HG03039 (cell line): Measurements from ENCODE around the gene RAC2.

Experiments
- ATAC-seq: cut with Tn5 transposase; IDR thresholded peaks from one replicate; pipeline ENCODE4 v1.9.1; 2021; ENCODE audit warnings: mild to moderate bottlenecking, moderate library complexity; ENCODE audit not compliant: unreplicated experiment

The RAC2 gene

DNA sequence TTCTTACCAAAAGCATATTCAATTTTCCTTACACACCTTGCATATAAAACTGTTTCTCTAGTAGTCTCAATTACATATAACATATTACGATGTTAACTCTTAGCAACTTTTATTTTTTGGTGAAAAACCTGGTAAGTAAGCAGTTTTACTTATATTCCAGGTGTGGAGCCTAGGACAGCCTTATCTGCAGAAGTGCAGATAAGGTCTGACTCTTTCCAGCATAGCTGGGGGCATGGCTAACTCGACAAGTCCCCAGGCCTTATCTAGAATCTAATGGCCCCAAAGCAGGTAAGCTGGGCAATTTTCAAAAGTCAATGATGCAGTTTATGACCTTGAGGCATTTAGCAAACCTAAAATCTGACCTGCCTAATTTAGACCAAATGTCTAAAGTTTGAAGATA lies 51.9 kb downstream of the RAC2 start:
- ATAC-seq: no peak

DNA sequence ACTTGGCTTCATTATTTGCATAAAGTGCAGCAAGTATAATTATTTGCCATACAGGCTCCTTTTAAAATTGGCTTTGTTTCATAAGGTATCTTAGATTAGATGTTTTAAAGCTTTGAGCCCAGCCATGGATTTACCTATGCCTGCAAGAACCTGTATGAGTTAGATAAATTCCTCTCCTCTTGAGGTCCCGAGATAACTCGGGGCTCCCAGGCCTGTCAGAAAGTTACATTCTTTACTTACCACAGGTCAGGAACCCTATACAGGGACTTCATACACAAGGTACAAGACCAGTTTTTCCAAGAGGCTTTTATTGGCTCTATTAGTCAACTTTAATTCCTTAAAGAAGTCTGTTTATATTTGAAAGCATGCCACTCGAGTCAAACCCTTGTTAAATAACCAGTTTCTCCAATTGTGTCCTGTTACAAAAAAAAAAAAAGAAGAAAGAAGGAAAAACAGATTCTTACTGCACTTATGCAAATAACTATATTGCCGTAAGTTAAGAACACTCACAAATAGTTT lies 53.7 kb downstream of the RAC2 start:
- no peak for ATAC-seq

DNA sequence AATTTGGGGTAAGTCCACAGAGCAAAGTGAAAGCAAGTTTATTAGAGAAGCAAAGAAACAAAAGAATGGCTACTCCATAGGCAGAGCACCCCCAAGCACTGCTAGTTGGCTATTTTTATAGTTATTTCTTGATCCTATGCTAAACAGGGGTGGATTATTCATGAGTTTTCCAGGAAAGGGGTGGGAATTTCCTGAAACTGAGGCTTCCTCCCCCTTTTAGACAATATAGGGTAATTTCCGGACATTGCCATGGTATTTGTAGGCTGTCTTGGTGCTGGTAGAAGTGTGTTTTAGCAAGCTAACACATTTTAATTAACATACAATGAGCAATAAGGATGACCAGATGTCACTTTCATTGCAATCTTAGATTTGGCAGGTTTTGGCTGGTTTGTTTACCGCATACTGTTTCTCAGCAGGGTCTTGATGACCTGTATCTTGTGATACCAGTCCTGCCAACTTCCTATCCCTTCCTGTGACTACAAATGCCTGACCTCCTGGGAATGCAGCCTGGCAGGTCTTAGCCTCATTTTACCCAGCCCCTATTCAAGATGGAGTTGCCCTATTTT lies 55.1 kb downstream of the RAC2 start:
- no peak for ATAC-seq

DNA sequence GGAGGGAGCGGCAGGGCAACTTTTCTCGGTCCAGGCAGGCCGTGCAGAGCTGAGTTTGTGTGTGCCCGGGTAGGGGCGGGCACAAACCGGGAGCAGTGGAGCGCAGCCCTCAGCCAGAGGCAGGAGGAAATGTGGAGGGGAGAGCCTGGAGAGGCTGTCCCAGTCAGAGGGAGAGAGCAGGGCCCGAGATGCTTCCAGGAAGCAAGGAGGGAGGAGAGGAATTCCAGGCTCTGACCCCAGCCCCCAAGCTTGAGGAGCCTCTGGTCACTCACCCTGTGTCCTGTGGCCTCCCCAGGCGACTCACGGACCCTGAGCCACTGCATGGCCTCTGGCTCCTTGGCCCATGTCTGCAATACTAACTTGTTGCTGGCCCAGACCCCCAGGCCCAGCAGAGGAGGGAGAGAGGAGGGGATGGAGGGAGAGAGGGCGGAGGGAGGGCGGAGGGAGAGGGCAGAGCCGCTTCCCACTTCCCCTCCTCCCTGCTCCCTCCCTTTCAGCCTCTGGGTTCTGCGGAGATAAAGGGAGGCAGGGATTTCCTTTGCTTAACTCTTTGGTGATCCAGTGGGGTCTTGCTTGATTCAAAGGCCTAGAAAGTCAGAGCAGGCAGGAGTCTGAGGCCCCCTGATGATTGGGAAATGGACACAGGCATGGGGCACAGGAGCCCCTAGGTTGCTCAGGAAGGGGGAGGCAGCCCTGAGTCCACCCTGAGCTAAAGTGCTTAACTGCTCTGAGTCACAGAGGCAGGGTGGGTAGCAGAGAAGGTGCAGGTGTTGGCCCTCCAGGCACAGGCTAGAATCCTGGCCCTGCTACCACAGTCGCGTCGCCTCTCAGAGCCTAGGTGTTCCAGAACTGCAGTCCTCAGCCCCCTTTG lies 55.9 kb downstream of the RAC2 start, which contains the start of gene C1QTNF6:
Gene C1QTNF6 (minus strand): TSS at position 357 of the 871 bp plus-strand sequence. CDS start 34 bp downstream, at position 323.
- no peak for ATAC-seq

- ATAC-seq: no peak
Observed at GRCh38 chr22:37187552-37187890, 56.5 kb downstream of the RAC2 start.

- no peak for ATAC-seq
Observed at GRCh38 chr22:37186997-37187522, 57.0 kb downstream of the RAC2 start.

DNA sequence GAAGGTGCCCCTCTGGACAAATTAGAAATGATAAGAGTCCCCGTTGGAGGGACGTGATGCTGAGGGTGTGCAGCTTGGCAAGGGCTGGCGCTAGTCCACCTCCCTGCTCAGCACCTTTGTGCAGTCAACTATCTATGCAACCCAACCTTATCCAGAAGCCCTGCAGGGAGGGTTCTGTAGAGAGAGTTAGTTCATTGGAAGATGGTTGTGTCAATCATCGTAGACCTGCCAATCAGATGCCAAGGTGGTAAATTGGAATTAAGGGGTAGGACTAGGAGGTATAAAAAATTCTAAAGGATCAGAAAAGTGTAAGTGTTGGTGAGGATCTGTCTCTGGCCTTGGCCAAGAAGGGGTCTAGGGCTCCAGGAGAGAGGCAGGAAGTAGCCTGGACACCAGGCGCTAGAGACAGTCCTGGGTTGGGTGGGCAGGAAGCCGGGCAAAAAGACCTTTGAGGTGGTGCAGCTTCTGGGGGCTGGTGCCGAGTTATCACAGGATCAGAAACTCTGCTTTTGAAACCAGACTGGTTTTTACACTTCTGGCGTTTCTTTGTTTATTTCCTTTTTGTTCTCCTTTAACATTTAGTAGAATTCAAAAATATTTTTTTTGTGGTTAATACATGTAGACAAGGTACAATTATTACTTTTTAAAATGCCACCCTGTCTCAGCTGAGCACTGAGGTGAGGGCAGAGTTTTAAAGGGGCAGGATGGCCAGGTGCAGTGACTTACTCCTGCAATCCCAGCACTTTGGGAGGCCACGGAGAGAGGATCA lies 57.7 kb downstream of the RAC2 start:
- ATAC-seq: no peak

- ATAC-seq: no peak
Observed at GRCh38 chr22:37185646-37186227, 58.3 kb downstream of the RAC2 start.

GRCh38 chr22:37184816-37185541 lies 59.1 kb downstream of the RAC2 start:
- no peak for ATAC-seq

DNA sequence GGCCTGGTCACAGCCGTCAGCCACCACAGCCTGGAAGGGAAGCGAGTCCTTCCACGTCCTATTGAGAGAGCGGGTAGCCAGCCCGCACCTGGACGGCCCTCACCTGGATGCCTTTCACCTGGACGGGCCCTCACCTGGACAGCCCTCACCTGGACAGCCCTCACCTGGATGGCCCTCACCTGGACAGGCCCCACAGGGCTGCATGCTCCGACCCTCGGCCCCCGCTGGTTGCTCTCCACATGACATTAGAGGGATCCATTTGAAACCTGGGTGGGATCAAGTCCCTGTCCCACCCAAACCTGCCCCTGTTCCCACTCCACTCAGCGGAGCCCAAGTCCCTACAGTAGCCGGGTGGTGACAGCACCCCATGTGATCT lies 59.7 kb downstream of the RAC2 start:
- ATAC-seq: no peak

DNA sequence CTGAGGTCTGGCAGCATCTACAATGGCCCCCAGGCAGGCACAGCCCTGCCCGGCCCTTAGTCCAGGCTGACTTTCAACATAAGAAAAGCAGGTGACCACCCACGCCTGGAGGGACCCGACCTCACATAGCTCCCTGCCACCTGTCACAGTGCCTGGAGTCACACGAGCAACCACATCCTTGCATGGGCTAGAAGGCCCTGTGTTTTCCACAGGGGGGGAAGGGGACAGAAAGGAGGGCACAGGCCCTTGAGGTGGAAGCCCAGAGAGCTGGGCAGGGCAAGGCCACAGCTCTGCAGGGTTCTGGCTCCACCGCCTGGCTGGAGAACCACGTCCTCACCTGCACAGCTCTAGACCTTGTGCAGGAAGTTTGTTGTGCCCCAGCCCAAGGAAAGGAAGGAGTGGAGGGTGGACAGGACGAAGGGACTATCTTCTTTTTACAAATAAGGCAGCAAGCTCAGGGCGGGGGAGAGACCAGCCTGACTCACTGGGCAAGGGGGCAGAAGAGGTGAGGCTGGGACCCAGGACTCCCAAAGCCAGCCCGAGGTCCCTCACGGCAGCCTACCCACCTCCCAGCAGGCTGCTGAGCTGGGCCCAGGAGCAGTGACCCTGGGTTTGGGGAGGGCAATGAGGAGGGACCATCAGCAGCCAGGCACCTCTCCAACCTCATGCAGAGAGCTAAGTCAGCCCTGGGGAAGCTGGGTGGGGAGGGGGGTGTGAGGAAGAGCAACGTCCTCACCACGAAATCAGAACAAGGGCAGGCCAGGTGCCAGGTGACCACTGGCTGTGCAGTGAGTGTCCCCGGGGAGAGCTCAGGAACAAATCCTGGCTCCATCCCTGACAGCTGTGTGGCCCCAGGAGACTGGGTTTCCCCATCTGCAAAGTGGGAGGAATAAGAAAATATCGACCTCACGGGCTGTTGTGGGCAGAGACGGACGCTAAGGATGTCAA lies 60.4 kb downstream of the RAC2 start:
- ATAC-seq: no peak

DNA sequence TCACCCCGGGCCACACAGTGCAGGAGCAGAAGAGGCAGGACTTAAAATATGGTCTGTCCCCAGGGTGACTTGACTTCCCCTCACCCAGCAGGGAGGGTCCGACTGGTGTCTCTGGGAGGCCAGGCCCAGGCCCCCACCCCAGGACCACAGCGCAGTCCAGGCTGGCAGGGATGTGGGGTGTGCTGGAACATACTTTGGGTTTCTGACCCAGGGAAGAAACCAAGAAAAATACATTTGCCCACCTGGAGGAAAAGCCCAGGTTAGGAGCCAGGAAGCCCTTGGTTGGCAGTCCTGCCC lies 61.2 kb downstream of the RAC2 start:
- ATAC-seq: no peak

DNA sequence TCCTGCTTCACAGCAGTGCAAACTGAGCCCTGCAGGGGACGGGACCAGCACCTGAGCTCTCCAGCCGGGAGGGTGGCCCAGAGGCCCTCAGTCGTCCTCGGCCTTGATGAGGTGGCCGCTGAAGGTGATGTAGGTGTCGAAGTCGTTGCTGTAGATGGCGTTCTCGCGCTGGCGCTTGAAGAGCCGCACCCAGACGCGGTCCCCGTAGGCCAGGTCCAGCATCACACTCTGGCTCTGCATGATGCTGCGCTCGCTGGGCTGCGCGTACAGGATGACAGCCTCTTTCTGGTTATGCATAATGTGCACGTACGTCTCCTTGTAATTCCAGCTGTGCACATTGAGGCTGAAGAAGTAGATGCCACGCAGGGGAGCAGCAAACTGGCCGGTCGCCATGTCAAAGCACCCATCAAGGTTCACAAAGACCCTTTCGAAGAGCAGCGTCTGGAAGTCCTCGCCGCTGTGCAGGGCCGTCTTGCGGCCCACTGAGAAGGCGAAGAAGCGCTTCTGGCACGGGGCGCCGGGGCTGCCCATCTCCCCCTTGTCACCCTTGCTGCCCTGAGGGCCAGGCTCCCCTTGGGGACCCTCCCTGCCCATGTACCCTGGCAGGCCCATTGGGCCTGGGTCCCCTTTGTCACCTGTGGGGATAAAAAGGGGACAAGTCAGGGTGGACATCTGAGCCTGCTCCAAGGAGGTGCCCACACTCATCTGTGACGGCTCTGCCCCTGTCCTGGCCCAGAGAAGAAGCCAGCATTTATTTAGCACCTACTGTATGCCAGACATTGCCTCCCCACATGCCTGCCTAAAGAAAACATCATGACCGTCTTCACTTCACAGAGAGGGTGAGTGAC lies 61.7 kb downstream of the RAC2 start:
- no peak for ATAC-seq

- no peak for ATAC-seq
Observed at GRCh38 chr22:37181681-37182080, 62.4 kb downstream of the RAC2 start.

- no peak for ATAC-seq
Observed at GRCh38 chr22:37180531-37181231, 63.4 kb downstream of the RAC2 start.

DNA sequence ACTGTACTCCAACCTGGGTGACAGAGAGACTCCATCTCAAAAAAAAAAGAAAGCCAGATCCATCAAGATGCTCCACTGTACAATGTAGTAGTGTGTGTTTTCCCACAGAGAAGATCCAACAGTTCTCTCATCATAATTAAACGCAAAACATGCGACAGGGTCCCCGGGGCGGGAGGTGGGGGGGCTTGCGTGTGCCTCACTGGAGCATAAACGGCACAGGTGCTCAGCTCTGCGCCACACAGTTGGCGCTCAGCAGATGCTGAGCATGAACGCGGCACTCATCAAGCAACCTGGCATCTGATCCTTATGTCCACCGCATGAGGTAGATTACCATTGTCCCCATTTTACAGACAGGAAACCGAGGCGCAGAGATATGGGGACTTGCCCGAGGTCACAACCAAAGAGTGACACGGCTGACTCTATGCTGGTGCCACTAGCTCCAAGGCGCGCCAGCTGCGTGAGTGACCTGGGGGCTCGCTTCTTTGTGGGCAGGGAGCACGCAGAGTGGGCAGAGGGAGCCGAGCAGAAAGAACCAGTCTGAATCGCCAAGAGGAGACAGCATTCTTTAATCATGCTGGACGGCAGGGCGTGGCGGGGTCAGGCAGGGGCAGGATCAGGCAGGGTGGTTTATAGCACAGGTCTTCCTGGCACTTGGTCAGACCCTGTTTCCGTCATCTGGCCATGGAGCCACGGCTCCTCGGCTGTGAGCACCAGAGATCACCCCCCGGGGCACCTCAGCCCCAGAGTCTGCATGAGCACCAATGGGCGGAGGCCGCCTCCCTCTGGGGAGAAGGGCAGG lies 64.2 kb downstream of the RAC2 start:
- no peak for ATAC-seq

DNA sequence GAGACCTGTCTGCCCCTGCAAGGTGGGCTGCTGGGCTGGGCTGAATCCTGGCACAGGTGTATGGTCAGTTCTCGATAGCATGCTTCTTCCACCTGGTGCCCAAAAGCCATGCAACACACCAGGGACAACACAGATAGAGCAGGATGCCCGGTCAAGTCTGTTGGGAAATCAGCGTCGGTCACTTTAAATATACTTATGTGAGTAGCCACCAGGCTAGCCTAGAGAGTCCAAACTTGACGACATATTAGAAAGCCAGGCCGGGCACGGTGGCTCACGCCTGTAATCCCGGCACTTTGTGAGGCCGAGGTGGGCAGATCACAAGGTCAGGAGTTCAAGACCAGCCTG lies 65.0 kb downstream of the RAC2 start:
- ATAC-seq: no peak
